ENCODE results near the gene GSC2. TPM values are rescaled to one million over a fixed set of nuclear protein-coding genes. Genes with fewer than 3 reads are reported as not detected.

Gene GSC2
- total and polyA plus RNA-seq, 2 of the 8 experiments (the other 6 are each of a cell fraction or from before 2014, with no cell fraction given), result 0.17 to 0.48 TPM

GRCh38 chr22:19138217-19139000 lies 11.7 kb downstream of the GSC2 start:
- no peak overlapping the region for H2BK20ac ChIP-seq (ENCODE audit: low read length)
- no peak overlapping the region for H4K8ac ChIP-seq (ENCODE audit: extremely low read depth, insufficient read depth, low read length)
- H3K27ac ChIP-seq (ENCODE audit: low read depth, low read length), result no peak overlapping the region
- no peaks in the 10 kb centered on the region for H3K9me3 ChIP-seq (ENCODE audit: insufficient read depth in 2 of 2, low read depth in 1 of 2, low read length in 1 of 2)
- no peak overlapping the region for H3K14ac ChIP-seq (ENCODE audit: insufficient read length)
- H3K79me2 ChIP-seq (ENCODE audit: control insufficient read depth in 1 of 2, insufficient read depth in 2 of 2, low read length in 2 of 2), result peaks cover 0 to 3% of the 10 kb centered on the region in 2 experiments; a peak in 1 of 4 replicates
- no peaks in the 10 kb centered on the region for H3K27me3 ChIP-seq (replicated peaks in 1 of 4; ENCODE audit: control insufficient read depth in 3 of 4, extremely low read depth in 1 of 4, insufficient read depth in 3 of 4, low read length in 3 of 4)
- no peak overlapping the region for H3K23ac ChIP-seq (ENCODE audit: insufficient read length)
- H2AFZ ChIP-seq (ENCODE audit: low read length), result no peak overlapping the region
- CTCF ChIA-PET (ENCODE audit: partially characterized antibody), result interaction anchor here (1.0 to 2.0 kb wide), 2 partner anchors 12 to 20 kb away, joined by 3 to 6 read pairs; no protein-coding TSS in a partner anchor
- no peak for FAIRE-seq
- H2BK15ac ChIP-seq (ENCODE audit: low read length), result no peak overlapping the region
- H3K4me1 ChIP-seq (replicated peaks in 1 of 4; ENCODE audit: control insufficient read depth in 3 of 4, insufficient read depth in 4 of 4, low read length in 3 of 4), result no peaks in the 10 kb centered on the region
- no peak overlapping the region for H3K18ac ChIP-seq (ENCODE audit: extremely low read depth, low read length)
- no peaks in the 10 kb centered on the region for H3K23me2 ChIP-seq (ENCODE audit: low read depth, low read length)
- WGBS, 2 experiments (ENCODE audit: extremely low coverage in 1 of 2, insufficient coverage in 1 of 2, insufficient read length in 1 of 2, insufficient replicate concordance in 2 of 2, low coverage in 1 of 2, low lambda C conversion rate in 2 of 2, missing lambda C conversion rate in 1 of 2), result 94% methylated on average over 15 of the region's 15 CpGs; no CpG with 5 or more reads in 1 of the 2 experiments
- POLR2A ChIA-PET (ENCODE audit: partially characterized antibody), result interaction anchor here (1.0 kb wide), 1 partner anchor 10 kb away, joined by 3 read pairs; no protein-coding TSS in a partner anchor
- peaks cover 10 to 38% (median 32%) of the 10 kb centered on the region in 4 experiments; a peak in 6 of 8 replicates for H3K36me3 ChIP-seq (ENCODE audit: control insufficient read depth in 2 of 4, insufficient read depth in 4 of 4, low read length in 3 of 4)
- no peak overlapping the region for H3K4me3 ChIP-seq (ENCODE audit: extremely low read depth in 1 of 4, insufficient read depth in 2 of 4, low read depth in 3 of 4, low read length in 4 of 4)
- H3K4me2 ChIP-seq (ENCODE audit: insufficient read depth in 1 of 2, low read depth in 2 of 2, low read length in 2 of 2), result no peak overlapping the region
- no peak overlapping the region for H2BK12ac ChIP-seq (ENCODE audit: low read depth, low read length)
- H2AK5ac ChIP-seq (ENCODE audit: low read depth, low read length), result no peak overlapping the region
- no peak overlapping the region for H3K4ac ChIP-seq (replicated peaks; ENCODE audit: insufficient read length, low read depth, low read length)
- peaks cover 2 to 3% of the 10 kb centered on the region in 2 experiments for H4K20me1 ChIP-seq (replicated peaks in 1 of 2; ENCODE audit: control insufficient read depth in 1 of 2, insufficient read depth in 2 of 2, low read length in 2 of 2)
- H3K56ac ChIP-seq (replicated peaks; ENCODE audit: insufficient read length, low read depth, low read length), result no peak overlapping the region
- no peaks in the 10 kb centered on the region; the same call in 1 of the 2 replicates for H3K79me1 ChIP-seq (ENCODE audit: low read depth, low read length)
- no peak overlapping the region for H2BK5ac ChIP-seq (ENCODE audit: low read depth, low read length)
- H2BK120ac ChIP-seq (replicated peaks; ENCODE audit: low read depth, low read length), result no peak overlapping the region
- H4K5ac ChIP-seq (ENCODE audit: insufficient read length, low read depth, low read length), result no peak overlapping the region
- DNase-seq (ENCODE audit: low read depth in 1 of 2, low spot score in 2 of 2), result no peak
- no peak overlapping the region for H4K91ac ChIP-seq (replicated peaks; ENCODE audit: insufficient read length, low read length)
- H3K9ac ChIP-seq (replicated peaks in 1 of 4; ENCODE audit: extremely low read depth in 1 of 4, low read depth in 3 of 4, low read length in 3 of 4), result no peak overlapping the region
- TF ChIP-seq BACH1 (IDR thresholded peaks at IDR 0.05; ENCODE audit: low read length) (no peak), SRF (IDR thresholded peaks at IDR 0.05; ENCODE audit: low read depth, low read length) (no peak), CREB1 (IDR thresholded peaks at IDR 0.05) (no peak), TAF7 (optimal IDR thresholded peaks at IDR 0.05; ENCODE audit: borderline replicate concordance, low read depth, low read length) (no peak), CBX5 (IDR thresholded peaks at IDR 0.05; ENCODE audit: low read depth, low read length) (no peak), TCF12 (IDR thresholded peaks at IDR 0.05; ENCODE audit: low read depth, low read length) (no peak), CBX8 (IDR thresholded peaks at IDR 0.05; ENCODE audit: borderline replicate concordance, low read depth, low read length) (no peak), RNF2 (IDR thresholded peaks at IDR 0.05; ENCODE audit: borderline replicate concordance, low read depth, low read length, missing control alignments, poor library complexity, severe bottlenecking) (no peak), RFX5 (IDR thresholded peaks at IDR 0.05; ENCODE audit: borderline replicate concordance, low read depth, low read length) (no peak), CEBPB (IDR thresholded peaks at IDR 0.05; ENCODE audit: low read depth, low read length) (no peak), JUND (IDR thresholded peaks at IDR 0.05; ENCODE audit: low read length) (no peak), CHD1 (IDR thresholded peaks at IDR 0.05; ENCODE audit: low read depth, low read length) (no peak), SIN3A (conservative IDR thresholded peaks at IDR 0.05 in 1 of 2, IDR thresholded peaks at IDR 0.05 in 1 of 2; ENCODE audit: low read depth in 1 of 2, low read length in 2 of 2) (no peak)

Data from H1 (cell line).